HG03060 (cell line): ENCODE data around the gene ILRUN.
"Not testable (repeated sequence)": the region's sequence is repeated elsewhere in the genome, so short reads cannot be mapped to it uniquely, and the experiment has no call there.

Experiments
- ATAC-seq: cut with Tn5 transposase; IDR thresholded peaks from one replicate; pipeline ENCODE4 v1.9.1; 2021; ENCODE audit warnings: low read depth, moderate number of reproducible peaks; ENCODE audit not compliant: unreplicated experiment

Gene ILRUN

GRCh38 chr6:34696739-34697543 is at the start of gene ILRUN:
ILRUN (minus strand) TSS chr6:34696767; CDS start chr6:34696603, 164 bp downstream.
- peak; percentile 62 for ATAC-seq

GRCh38 chr6:34745277-34746103 is 48.9 kb upstream of the ILRUN start:
- ATAC-seq, result no peak

GRCh38 chr6:34744294-34744647 is 47.7 kb upstream of the ILRUN start:
- not testable (repeated sequence) for ATAC-seq

DNA sequence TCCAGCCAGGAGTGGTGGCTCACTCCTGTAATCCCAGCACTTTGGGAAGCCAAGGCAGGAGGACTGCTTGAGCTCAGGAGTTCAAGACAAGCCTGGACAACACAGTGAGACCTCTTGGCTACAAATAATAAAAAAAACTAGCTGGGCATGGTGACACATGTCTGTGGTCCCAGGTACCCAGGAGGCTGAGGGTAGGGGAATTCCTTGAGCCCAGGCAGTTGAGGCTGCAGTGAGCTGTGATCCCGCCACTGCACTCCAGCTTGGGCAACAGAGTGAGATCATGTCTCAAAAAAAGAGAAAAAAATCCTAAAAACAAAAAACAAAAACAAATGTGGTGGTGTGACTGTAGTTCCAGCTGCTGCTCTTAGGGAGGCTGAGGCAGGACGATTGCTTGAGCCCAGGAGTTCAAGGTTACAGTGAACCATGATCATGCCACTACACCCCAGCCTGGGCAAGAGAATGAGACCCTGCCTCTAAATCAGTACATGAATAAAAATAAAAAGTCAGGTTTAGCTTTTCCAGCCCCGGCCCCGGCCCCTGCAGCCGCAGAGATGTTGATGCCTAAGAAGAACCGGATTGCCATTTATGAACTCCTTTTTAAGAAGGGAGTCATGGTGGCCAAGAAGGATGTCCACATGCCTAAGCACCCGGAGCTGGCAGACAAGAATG is 47.2 kb upstream of the ILRUN start:
- ATAC-seq, result no peak

GRCh38 chr6:34742094-34742493 is 45.5 kb upstream of the ILRUN start:
- ATAC-seq, result no peak

DNA sequence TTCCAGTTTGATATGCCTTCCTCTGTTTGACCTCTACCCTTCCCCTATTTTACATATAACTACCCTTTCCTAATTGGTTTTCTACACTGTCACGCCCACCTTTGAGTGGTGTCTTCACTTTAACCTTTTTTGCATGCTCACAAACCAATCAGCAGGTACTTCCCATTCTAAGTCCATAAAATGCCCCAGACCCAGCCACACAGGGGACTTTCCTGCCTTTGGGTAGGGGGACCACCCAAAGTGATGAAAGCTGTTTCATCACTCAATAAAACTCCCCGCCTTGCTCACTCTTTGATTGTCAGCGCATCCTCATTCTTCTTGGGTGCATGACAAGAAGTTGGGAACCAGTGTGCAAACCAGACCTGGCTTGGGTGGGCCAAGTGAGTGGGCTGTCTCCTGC is 40.3 kb upstream of the ILRUN start:
- ATAC-seq, result no peak

DNA sequence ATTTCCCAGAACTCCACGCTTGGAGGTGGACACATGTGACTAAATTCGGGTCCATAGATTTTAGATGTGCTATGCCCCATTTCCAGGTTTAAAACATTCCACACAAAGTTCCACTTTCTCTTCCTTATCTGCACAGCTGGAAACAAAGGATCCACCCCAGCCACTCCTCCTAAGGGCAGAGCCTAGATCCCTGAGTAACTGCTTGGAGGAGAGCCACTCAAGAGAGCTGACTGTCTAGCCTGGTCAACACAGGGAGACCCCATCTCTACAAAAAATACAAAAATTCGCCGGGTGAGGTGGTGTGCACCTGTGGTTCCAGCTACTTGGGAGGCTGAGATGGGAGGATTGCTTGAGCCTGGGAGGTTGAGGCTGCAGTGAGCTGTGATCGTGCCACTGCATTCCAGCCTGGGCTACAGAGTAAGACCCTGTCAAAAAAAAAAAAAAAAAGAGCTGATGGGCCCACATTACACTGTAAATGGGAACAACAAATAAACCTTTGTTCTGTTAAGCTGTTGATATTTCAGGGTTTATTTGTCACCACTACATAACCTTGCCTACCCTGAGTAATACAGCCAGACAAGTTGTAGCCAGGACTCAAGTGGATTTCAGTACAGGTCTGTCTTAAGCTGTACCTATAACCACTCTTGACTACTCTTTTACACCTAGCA is 35.0 kb upstream of the ILRUN start:
- ATAC-seq, result no peak

DNA sequence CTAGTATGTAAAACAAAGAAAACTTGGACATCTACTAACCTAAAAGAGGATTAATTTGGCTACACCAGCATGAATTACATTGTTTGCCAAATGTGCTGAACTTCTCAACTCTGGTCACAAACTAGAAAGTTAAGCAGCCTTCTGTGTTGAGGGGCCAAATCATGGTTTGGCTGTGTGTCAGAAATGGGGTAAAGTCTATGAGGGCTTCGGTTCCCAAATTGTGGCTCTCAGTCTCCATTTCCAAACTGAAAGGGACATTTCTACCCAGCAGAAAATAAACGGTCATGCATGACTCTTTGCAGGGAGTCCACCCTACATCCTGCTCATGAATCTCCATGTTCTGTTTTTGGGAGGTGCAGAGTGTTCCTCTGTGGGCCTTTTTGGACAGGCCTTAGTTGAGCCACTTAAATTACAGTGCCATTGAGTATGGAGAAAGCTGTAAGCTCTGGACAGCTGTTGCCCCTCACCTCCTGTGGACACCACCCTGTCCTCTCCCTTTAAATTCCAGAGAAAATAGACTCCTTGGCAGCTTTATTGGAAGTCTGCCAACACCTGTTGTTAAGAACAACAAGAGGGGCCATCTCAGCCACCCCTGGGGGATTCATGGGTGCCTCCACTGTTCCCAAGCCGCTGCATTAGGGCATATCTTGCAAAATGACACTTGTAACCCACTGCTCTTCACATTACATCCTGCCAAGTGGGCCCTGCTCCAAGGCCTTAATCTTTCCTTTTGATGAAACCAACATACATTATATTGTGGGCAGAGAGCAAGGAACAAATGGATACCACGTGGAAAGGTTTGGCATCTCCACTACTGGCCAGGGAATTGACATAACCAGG is 33.3 kb upstream of the ILRUN start:
- ATAC-seq, result no peak

DNA sequence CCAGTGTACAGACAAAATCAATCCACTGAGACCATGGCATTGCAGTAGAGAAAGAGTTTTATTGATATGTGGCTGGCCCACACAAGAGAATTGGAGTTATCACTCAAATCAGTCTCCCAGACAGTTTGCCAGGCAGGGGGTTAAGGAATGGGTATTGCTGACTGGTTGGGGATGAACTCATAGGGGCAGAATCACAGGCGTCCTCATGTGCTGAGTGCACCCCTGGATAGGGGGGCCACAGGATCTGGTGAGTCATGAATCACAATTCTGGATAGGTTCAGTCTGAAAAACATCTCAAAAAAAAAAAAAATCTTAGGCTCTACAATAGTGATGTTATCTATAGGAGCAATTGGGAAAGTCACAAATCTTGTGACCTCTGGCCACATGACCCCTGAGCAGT is 29.5 kb upstream of the ILRUN start:
- no peak for ATAC-seq

DNA sequence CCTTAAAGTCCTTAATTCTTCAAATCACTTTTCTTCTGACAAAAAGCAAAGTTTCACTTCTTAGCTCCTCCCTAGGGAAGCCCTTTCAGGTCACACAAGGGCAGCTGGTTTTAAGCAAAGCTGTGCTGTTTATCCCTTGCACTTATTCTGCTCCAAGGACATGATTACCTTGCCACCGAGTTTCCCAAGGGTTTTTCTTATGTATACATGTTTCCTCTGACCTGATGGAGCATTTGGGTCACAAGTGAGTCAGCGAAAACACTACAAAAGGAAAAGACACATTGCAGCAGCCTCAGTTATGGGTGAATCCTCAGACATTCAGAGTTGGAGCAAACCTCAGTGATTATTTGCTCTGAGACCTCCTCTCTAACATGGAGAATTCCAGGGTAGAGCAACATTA is 26.6 kb upstream of the ILRUN start:
- no peak for ATAC-seq

DNA sequence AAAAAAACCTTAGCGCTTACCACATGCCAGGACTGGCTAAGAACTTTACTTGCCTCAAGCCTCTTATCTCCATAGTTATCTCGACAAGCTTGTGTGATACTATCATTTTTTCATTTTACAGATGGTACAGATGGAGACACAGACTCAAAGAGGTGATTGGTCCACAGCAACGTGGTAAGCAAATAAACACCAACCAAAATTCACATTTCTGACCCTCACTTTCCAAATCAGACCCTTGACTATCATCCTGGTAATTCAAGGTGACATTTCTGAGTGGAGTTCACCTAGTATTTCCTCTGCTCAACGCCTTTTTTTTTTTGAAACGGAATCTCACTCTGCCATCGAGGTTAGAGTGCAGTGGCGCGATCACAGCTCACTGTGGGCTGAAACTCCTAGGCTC is 25.9 kb upstream of the ILRUN start:
- no peak for ATAC-seq

GRCh38 chr6:34720160-34720559 is 23.6 kb upstream of the ILRUN start:
- ATAC-seq, result not testable (repeated sequence)

GRCh38 chr6:34719646-34720045 is 23.1 kb upstream of the ILRUN start:
- not testable (repeated sequence) for ATAC-seq

- ATAC-seq, result no peak
Measured at GRCh38 chr6:34718976-34719375, 22.4 kb upstream of the ILRUN start.

- ATAC-seq, result no peak
Measured at GRCh38 chr6:34717466-34717865, 20.9 kb upstream of the ILRUN start.

DNA sequence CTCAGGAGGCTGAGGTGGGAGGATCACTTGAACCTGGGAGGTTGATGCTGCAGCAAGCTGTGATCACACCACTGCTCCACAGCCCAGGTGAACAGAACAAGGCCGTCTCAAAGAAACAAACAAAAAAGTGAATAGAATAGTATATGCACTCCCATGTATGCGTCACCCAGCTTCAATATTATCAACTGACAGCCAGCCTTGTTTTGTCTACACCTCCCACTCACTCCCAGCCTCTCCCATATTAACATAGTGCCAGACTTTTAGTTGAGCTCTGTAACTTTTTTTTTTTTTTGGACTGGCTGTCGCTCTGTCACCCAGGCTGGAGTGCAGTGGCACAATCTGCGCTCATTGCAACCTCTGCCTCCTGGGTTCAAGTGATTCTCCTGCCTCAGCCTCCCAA is 18.1 kb upstream of the ILRUN start:
- no peak for ATAC-seq

DNA sequence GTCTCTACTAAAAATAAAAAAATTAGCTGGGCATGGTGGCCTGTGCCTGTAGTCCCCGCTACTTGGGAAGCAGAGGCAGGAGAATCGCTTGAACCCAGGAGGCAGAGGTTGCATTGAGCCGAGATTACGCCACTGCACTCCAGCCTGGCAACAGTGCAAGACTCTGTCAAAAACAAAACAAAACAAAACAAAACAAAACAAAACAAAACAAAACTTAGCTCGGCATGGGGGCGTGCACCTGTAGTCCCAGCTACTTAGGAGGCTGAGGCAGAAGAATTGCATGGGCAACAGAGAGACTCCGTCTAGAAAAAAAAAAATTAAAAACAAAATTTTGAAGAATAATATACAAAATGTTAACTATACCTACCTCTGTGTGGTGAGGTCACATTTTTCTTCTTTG is 16.3 kb upstream of the ILRUN start:
- ATAC-seq, result not testable (repeated sequence)

DNA sequence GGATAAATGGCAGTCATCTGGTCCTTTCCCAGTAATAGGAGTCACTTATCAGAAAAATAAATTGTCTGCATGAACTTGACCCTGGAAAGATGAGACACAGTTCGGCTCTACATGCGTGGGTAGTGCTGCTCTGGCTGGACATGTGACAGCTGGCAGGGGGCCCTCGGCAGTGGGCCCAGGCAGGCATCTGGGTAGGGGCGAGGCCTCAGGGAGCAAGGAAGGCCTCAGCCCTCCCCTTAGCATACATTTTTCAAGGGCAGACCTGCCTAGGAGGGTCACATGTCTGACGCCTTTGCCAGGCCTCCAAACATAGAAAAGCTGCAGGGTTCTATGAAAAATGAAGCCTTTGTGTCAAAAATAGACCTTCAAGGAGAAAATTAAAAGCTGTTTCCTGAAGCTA is 12.8 kb upstream of the ILRUN start:
- no peak for ATAC-seq

GRCh38 chr6:34705241-34705640 is 8.7 kb upstream of the ILRUN start:
- no peak for ATAC-seq

DNA sequence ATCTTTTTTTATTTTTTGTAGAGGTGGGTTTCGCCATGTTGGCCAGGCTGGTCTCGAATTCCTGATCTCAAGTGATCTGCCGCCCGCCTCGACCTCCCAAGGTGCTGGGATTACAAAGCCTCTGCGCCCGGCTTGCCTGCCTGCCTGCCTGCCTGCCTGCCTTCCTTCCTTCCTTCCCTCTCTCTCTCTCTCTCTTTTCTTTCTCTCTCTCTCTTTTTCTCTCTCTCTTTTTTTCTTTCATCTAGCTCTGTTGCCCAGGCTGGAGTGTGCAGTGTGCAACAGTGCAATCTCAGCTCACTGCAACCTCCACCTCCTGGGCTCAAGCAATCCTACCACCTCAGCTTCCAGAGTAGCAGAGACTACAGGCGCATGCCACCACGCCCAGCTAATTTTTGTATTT is 4.6 kb upstream of the ILRUN start:
- no peak for ATAC-seq
